ENCODE measurements around the gene CALM1.

DNA sequence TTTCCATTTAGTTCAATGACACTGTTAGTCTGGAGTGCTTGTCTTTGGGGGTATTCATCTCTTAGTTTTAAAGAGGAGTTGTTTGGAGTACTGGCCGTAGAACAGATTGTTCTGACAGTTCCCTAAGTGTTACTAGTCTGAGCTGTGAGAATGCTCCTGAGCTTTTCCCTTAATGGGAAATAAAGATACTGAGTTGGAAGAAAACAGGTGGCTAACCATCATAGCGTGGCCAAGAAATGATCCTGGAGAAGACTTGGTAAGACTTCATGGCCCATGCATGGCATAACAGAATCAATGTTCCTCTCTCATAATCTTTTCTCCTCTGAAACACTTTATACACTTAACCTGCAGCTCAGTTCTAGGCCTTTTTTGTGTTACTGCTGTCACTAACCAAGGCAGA, 6.2 kb downstream of the CALM1 start:
- TF ChIP-seq, protein P1, sequence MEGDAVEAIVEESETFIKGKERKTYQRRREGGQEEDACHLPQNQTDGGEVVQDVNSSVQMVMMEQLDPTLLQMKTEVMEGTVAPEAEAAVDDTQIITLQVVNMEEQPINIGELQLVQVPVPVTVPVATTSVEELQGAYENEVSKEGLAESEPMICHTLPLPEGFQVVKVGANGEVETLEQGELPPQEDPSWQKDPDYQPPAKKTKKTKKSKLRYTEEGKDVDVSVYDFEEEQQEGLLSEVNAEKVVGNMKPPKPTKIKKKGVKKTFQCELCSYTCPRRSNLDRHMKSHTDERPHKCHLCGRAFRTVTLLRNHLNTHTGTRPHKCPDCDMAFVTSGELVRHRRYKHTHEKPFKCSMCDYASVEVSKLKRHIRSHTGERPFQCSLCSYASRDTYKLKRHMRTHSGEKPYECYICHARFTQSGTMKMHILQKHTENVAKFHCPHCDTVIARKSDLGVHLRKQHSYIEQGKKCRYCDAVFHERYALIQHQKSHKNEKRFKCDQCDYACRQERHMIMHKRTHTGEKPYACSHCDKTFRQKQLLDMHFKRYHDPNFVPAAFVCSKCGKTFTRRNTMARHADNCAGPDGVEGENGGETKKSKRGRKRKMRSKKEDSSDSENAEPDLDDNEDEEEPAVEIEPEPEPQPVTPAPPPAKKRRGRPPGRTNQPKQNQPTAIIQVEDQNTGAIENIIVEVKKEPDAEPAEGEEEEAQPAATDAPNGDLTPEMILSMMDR (IDR thresholded peaks at IDR 0.05; ENCODE audit: low read length): no peak
- TF ChIP-seq EZH2 (IDR thresholded peaks at IDR 0.05; ENCODE audit: borderline replicate concordance, low read length): no peak
